Ovary (tissue), 9 donors: ENCODE data around the gene SLC23A1. TPM values are rescaled to one million over a fixed set of nuclear protein-coding genes. Genes with fewer than 3 reads are reported as not detected.
A peak's percentile ranks its signal among the peaks of the same experiment; 100 is the strongest.

Experiments
- DNase-seq, 5 donors: peaks; one replicate each; pipeline ENCODE4 v3.0.0-alpha.2; 2019 to 2020
- H3K27ac ChIP-seq, 2 donors: fragments of 200-600 bp; one replicate each; pipeline versions ENCODE4 v1.5.1 to v1.8.0; 2019 to 2022
- H3K27me3 ChIP-seq: fragments of 200-600 bp; one replicate; pipeline ENCODE4 v1.8.0; 2022
- H3K36me3 ChIP-seq: fragments of 200-600 bp; sonication (generic); one replicate; pipeline ENCODE4 v1.5.1; 2019
- H3K4me1 ChIP-seq: one replicate; pipeline ENCODE4 v1.8.1; 2013; ENCODE audit warnings: mild to moderate bottlenecking, moderate library complexity; ENCODE audit not compliant: insufficient read depth
- H3K4me3 ChIP-seq: fragments of 200-600 bp; sonication (generic); one replicate; pipeline ENCODE4 v1.5.1; 2017
- H3K9me3 ChIP-seq, 2 donors: fragments of 200-600 bp in 1 of 2; sonication (generic) in 1 of 2; one replicate each; pipeline versions ENCODE4 v1.5.1 to v1.8.1; 2013 to 2019; ENCODE audit warnings: mild to moderate bottlenecking in 1 of 2, moderate library complexity in 1 of 2
- CTCF ChIP-seq, 3 donors: fragments of 450-650 bp in 2 of 3; fragments of 200-600 bp in 1 of 3; IDR thresholded peaks; one replicate each; pipeline versions ENCODE4 v1.5.1 to v1.8.0; 2016 to 2022; ENCODE audit warnings: antibody characterized with exemption in 3 of 3, mild to moderate bottlenecking in 1 of 3
- EP300 ChIP-seq: sonication (generic); formaldehyde crosslinking; IDR thresholded peaks from one replicate; pipeline ENCODE4 v1.6.1; 2017; ENCODE audit warnings: antibody characterized with exemption
- POLR2A ChIP-seq: fragments of 450-650 bp; IDR thresholded peaks from one replicate; pipeline ENCODE4 v1.6.1; 2017; ENCODE audit warnings: antibody characterized with exemption, mild to moderate bottlenecking, moderate library complexity
- WGBS, 3 donors: extraction: QIAGEN DNeasy Blood & Tissue Kit in 1 of 3; methylation state at CpG; one replicate each; pipeline versions ENCODE4 v1.1.5 to v1.1.7; 2013 to 2017; 5-methylcytosine and 5-hydroxymethylcytosine counted together
- intact Hi-C, 4 donors: fragments of 100-400 bp; cut with DNase I; formaldehyde crosslinking; loops; one replicate each; pipeline versions ENCODE4 v1.11.0 to v1.15.1; 2022 to 2023
- polyA plus RNA-seq, 2 donors: library from polyadenylated mRNA; stranded (reverse); fragments of 200-250 nt in 1 of 2; fragments of 350-450 nt in 1 of 2; fragmentation: Illumina TruSeq in 1 of 2; extraction: RNeasy Lipid Tissue Mini Kit (QIAGEN cat#74804) in 1 of 2; gene quantifications; one replicate each; pipeline ENCODE4 v1.2.3, GENCODE V29; 2013 to 2014
- total RNA-seq, 7 donors: library from RNA; depleted of rRNA in 2 of 7; stranded (reverse); fragments of >200 nt in 2 of 7; fragmentation: NEBNext Ultra II Directional in 3 of 7; extraction: Animal tissue kit (Norgen Biotek cat#: 25700) in 3 of 7; gene quantifications; one replicate each; pipeline versions ENCODE4 v1.1.0 to v1.2.4, GENCODE V29; 2016 to 2023
- donor health status: DM: no; HTN: no; CAD: no; lungs with moderate emphysema.
- donor health status: DM: no; HTN: no; CAD: no.
- donor health status: Bipolar disorder and iron deficiency.
- donor health status: DM: yes; HTN: yes; CAD: no.
- donor health status: DM: no; HTN: no; CAD: no.
- donor health status: DM: yes; HTN: yes; CAD: no.

Gene SLC23A1
- total and polyA plus RNA-seq, 9 donors: 0.05 to 14.5 (median 1.1) TPM; not detected in 3

- no peak overlapping the region for H3K4me3 ChIP-seq
- TF ChIP-seq CTCF (IDR thresholded peaks at IDR 0.05): no peak
- TF ChIP-seq POLR2A: no peak
- no peak for TF ChIP-seq EP300
- no peaks in the 10 kb centered on the region for H3K4me1 ChIP-seq
- H3K36me3 ChIP-seq: no peaks in the 10 kb centered on the region
- no peaks in the 10 kb centered on the region for H3K27me3 ChIP-seq
- intact Hi-C loops: no loop called here
- no peak overlapping the region for H3K27ac ChIP-seq
- 77 to 87% (median 78%) methylated on average over 28 of the region's 28 CpGs for WGBS, 3 donors
- DNase-seq: peak in 1 of 5 donors; percentile 9
- H3K9me3 ChIP-seq: no peaks in the 10 kb centered on the region
Observed at GRCh38 chr5:139381837-139382761, 998 bp downstream of the SLC23A1 start.

- no peaks in the 10 kb centered on the region for H3K36me3 ChIP-seq
- no peaks in the 10 kb centered on the region for H3K27me3 ChIP-seq
- H3K9me3 ChIP-seq: no peaks in the 10 kb centered on the region
- H3K27ac ChIP-seq: no peak overlapping the region
- no peak for TF ChIP-seq CTCF (IDR thresholded peaks at IDR 0.05)
- TF ChIP-seq EP300: no peak
- TF ChIP-seq POLR2A: no peak
- H3K4me1 ChIP-seq: no peaks in the 10 kb centered on the region
- 70 to 75% (median 70%) methylated on average over 15 of the region's 15 CpGs for WGBS, 3 donors
- H3K4me3 ChIP-seq: no peak overlapping the region
- DNase-seq: peak in 2 of 5 donors; percentile 15 to 22
- intact Hi-C loops: no loop called here
Observed at GRCh38 chr5:139379626-139380449, 3.3 kb downstream of the SLC23A1 start.

GRCh38 chr5:139378941-139379361 is 4.1 kb downstream of the SLC23A1 start:
- no peak overlapping the region for H3K4me3 ChIP-seq
- no peak for TF ChIP-seq CTCF (IDR thresholded peaks at IDR 0.05)
- H3K27ac ChIP-seq: no peak overlapping the region
- peak in 2 of 5 donors; percentile 7 to 16 for DNase-seq
- no peaks in the 10 kb centered on the region for H3K4me1 ChIP-seq
- 83 to 89% (median 83%) methylated on average over 13 of the region's 13 CpGs for WGBS, 3 donors
- H3K36me3 ChIP-seq: no peaks in the 10 kb centered on the region
- H3K27me3 ChIP-seq: no peaks in the 10 kb centered on the region
- intact Hi-C loops: no loop called here
- H3K9me3 ChIP-seq: no peaks in the 10 kb centered on the region

- no peaks in the 10 kb centered on the region for H3K9me3 ChIP-seq
- H3K27me3 ChIP-seq: no peaks in the 10 kb centered on the region
- TF ChIP-seq POLR2A (no peak), CTCF (IDR thresholded peaks at IDR 0.05) (no peak), EP300 (no peak)
- peaks cover 3% of the 10 kb centered on the region for H3K4me1 ChIP-seq
- H3K27ac ChIP-seq: no peak overlapping the region
- H3K4me3 ChIP-seq: no peak overlapping the region
- 48 to 71% (median 52%) methylated on average over 39 to 47 of the region's 47 CpGs for WGBS, 3 donors
- H3K36me3 ChIP-seq: no peaks in the 10 kb centered on the region
- peak in 3 of 5 donors; percentile 16 to 32 (median 21) for DNase-seq
- intact Hi-C loops: no loop called here
Observed at GRCh38 chr5:139378101-139378825, 4.8 kb downstream of the SLC23A1 start.
